Keratinocyte (primary cell): ENCODE data around the gene SYT1. TPM values are rescaled to one million over a fixed set of nuclear protein-coding genes. Genes with fewer than 3 reads are reported as not detected.

Source experiments
- DNase-seq: peaks from one replicate; pipeline ENCODE4 v3.0.0-alpha.2; 2011; ENCODE audit warnings: low read depth, missing footprints, low spot score
- FAIRE-seq: peaks from 2 replicates; lab custom pipeline; 2011; peaks lifted over from hg19 to GRCh38; lab: Jason Lieb, UNC
- H2AFZ ChIP-seq: 2 replicates; pipeline ENCODE4 v1.6.0; 2012; ENCODE audit warnings: low read length, control low read depth, inconsistent platforms; ENCODE audit not compliant: control insufficient read depth
- H3K27ac ChIP-seq: 2 replicates; pipeline ENCODE4 v1.5.1; 2011; ENCODE audit warnings: low read length; ENCODE audit not compliant: control insufficient read depth, insufficient read depth
- H3K27me3 ChIP-seq: 3 replicates; pipeline ENCODE4 v1.6.0; 2011; ENCODE audit warnings: low read length; ENCODE audit not compliant: control insufficient read depth, insufficient read depth; ENCODE audit errors: extremely low read depth
- H3K36me3 ChIP-seq, 2 experiments: 2 replicates in 1 of 2; 3 replicates in 1 of 2; pipeline ENCODE4 v1.5.1; 2011; ENCODE audit warnings: low read length in 2 of 2, mild to moderate bottlenecking in 1 of 2; ENCODE audit not compliant: control insufficient read depth in 2 of 2, insufficient read depth in 2 of 2; ENCODE audit errors: extremely low read depth in 1 of 2
- H3K4me1 ChIP-seq: 3 replicates; pipeline ENCODE4 v1.5.1; 2011; ENCODE audit warnings: low read length; ENCODE audit not compliant: control insufficient read depth, insufficient read depth; ENCODE audit errors: extremely low read depth
- H3K4me2 ChIP-seq: 3 replicates; pipeline ENCODE4 v1.6.0; 2011; ENCODE audit warnings: low read depth, low read length; ENCODE audit not compliant: control insufficient read depth, insufficient read depth; ENCODE audit errors: extremely low read depth
- H3K4me3 ChIP-seq, 3 experiments: fragments of 200-600 bp in 1 of 3; sonication (generic) in 1 of 3; 2 replicates in 2 of 3; 3 replicates in 1 of 3; pipeline ENCODE4 v1.5.1; 2011 to 2016; ENCODE audit warnings: low read length in 3 of 3, mild to moderate bottlenecking in 3 of 3, control low read depth in 2 of 3, inconsistent platforms in 1 of 3, low read depth in 1 of 3, mixed read lengths in 1 of 3, mixed run types in 1 of 3, moderate library complexity in 1 of 3; ENCODE audit not compliant: control insufficient read depth in 2 of 3, insufficient read depth in 2 of 3; ENCODE audit errors: extremely low read depth in 1 of 3
- H3K79me2 ChIP-seq: 2 replicates; pipeline ENCODE4 v1.6.0; 2012; ENCODE audit warnings: low read length; ENCODE audit not compliant: control insufficient read depth, insufficient read depth
- H3K9ac ChIP-seq: 3 replicates; pipeline ENCODE4 v1.6.0; 2011; ENCODE audit warnings: low read length; ENCODE audit not compliant: control insufficient read depth, insufficient read depth; ENCODE audit errors: extremely low read depth
- H3K9me1 ChIP-seq: 3 replicates; pipeline ENCODE4 v1.6.0; 2011; ENCODE audit warnings: low read length; ENCODE audit not compliant: control insufficient read depth, insufficient read depth; ENCODE audit errors: extremely low read depth
- H3K9me3 ChIP-seq: 2 replicates; pipeline ENCODE4 v1.5.1; 2012; ENCODE audit warnings: low read depth, low read length; ENCODE audit not compliant: control insufficient read depth
- H4K20me1 ChIP-seq: 3 replicates; pipeline ENCODE4 v1.6.0; 2011; ENCODE audit warnings: low read length; ENCODE audit not compliant: control insufficient read depth, insufficient read depth; ENCODE audit errors: extremely low read depth
- CTCF ChIP-seq, 3 experiments: IDR thresholded peaks in 1 of 3; conservative IDR thresholded peaks in 1 of 3; optimal IDR thresholded peaks in 1 of 3; 2 replicates in 2 of 3; 3 replicates in 1 of 3; pipeline versions ENCODE3 to v1.5.1; 2011; ENCODE audit warnings: low read length in 3 of 3, mild to moderate bottlenecking in 3 of 3, moderate library complexity in 2 of 3, control low read depth in 1 of 3, inconsistent platforms in 1 of 3; ENCODE audit not compliant: insufficient read depth in 2 of 3; ENCODE audit errors: extremely low read depth in 1 of 3
- EZH2 ChIP-seq: IDR thresholded peaks from one replicate; pipeline ENCODE4 v1.6.1; 2012; ENCODE audit warnings: inconsistent platforms, mild to moderate bottlenecking, low read length, moderate library complexity
- dilution Hi-C: fragments of 300-500 bp; cut with MboI; formaldehyde crosslinking; loops from one replicate; pipeline ENCODE4 v1.7.0; 2020; ENCODE audit warnings: low sequenced_read_pairs; ENCODE audit not compliant: extremely low pct_ligation_motif_present
- polyA plus RNA-seq, 5 experiments: library from polyadenylated mRNA; depleted of rRNA in 3 of 5; stranded (reverse) in 3 of 5; stranded (forward) in 1 of 5; unstranded in 1 of 5; fragments of >200 nt; gene quantifications; 1 replicate in 1 of 5; 2 replicates in 3 of 5; 3 replicates in 1 of 5; pipeline versions ENCODE4 v1.2.1 to v1.2.3, GENCODE V29; 2011 to 2012; ENCODE audit warnings: missing spikeins in 2 of 5, low read depth in 1 of 5, low replicate concordance in 1 of 5

The SYT1 gene
- polyA plus RNA-seq, 1 donor (not counting 4 experiments of a cell fraction or from before 2014, with no cell fraction given), result 6.1 TPM

GRCh38 chr12:79307340-79307739 lies 442.8 kb downstream of the SYT1 start:
- Histone ChIP-seq H3K36me3 (peaks cover 0 to 2% of the 10 kb centered on the region in 2 experiments), H3K79me2 (no peaks in the 10 kb centered on the region), H3K27me3 (no peaks in the 10 kb centered on the region), H4K20me1 (no peaks in the 10 kb centered on the region), H3K9ac (no peak overlapping the region), H2AFZ (no peak overlapping the region), H3K4me1 (no peaks in the 10 kb centered on the region), H3K9me1 (no peaks in the 10 kb centered on the region), H3K4me3 (no peak overlapping the region), H3K4me2 (no peak overlapping the region), H3K9me3 (no peaks in the 10 kb centered on the region), H3K27ac (no peak overlapping the region)
- no peak for DNase-seq
- FAIRE-seq, result no peak
- no peak for TF ChIP-seq CTCF (optimal IDR thresholded peaks at IDR 0.05 in 1 of 3, IDR thresholded peaks at IDR 0.05 in 1 of 3, conservative IDR thresholded peaks at IDR 0.05 in 1 of 3; ENCODE audit: extremely low read depth in 1 of 3, insufficient read depth in 2 of 3, low read length in 3 of 3)
- no peak for TF ChIP-seq EZH2
- dilution Hi-C loops, result no loop called here

DNA sequence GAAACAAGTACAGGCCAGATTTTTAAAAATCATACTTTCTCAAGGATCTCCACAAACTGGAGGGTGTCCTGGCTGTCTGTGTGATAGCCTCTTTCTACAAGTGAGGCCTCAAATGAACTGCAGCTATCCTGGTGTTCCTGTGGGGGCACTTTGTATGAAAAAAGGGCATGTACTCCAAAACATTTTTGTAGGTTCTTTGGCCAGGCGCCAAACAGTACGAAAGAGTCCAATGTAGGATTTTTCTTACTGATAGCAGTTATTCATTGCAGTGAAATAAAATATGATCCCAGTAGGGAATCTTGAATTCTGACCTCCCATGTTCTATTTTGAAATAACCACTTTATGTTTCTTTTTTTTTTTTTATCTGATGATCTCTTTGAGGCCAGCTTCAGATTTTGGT lies 444.5 kb downstream of the SYT1 start:
- Histone ChIP-seq H3K27ac (no peak overlapping the region), H3K4me3 (no peak overlapping the region), H3K79me2 (no peaks in the 10 kb centered on the region), H3K4me1 (no peaks in the 10 kb centered on the region), H3K4me2 (no peak overlapping the region), H4K20me1 (no peaks in the 10 kb centered on the region), H2AFZ (no peak overlapping the region), H3K27me3 (no peaks in the 10 kb centered on the region), H3K9me1 (no peaks in the 10 kb centered on the region), H3K36me3 (no peaks in the 10 kb centered on the region), H3K9ac (no peak overlapping the region), H3K9me3 (no peaks in the 10 kb centered on the region)
- FAIRE-seq (no peak), DNase-seq (no peak)
- no peak for TF ChIP-seq CTCF (optimal IDR thresholded peaks at IDR 0.05 in 1 of 3, IDR thresholded peaks at IDR 0.05 in 1 of 3, conservative IDR thresholded peaks at IDR 0.05 in 1 of 3; ENCODE audit: extremely low read depth in 1 of 3, insufficient read depth in 2 of 3, low read length in 3 of 3)
- TF ChIP-seq EZH2, result no peak
- dilution Hi-C loops, result no loop called here
